K562 (cell line): Measurements from ENCODE around the gene CDK1.

Experiments
- CTCF ChIP-seq, 3 experiments: IDR thresholded peaks in 2 of 3; conservative IDR thresholded peaks in 1 of 3; 2 replicates each; pipeline ENCODE4 v1.5.1; 2011 to 2012; ENCODE audit warnings: low read length in 3 of 3, mild to moderate bottlenecking in 3 of 3, control low read depth in 2 of 3, improper control_type of control experiment in 1 of 3, inconsistent platforms in 1 of 3, low read depth in 1 of 3, mixed read lengths in 1 of 3, moderate library complexity in 1 of 3; ENCODE audit not compliant: insufficient read depth in 2 of 3
- E2F5 ChIP-seq: sonication (generic); formaldehyde crosslinking; IDR thresholded peaks from 2 replicates; pipeline ENCODE4 v1.8.0; 2022; ENCODE audit warnings: mild to moderate bottlenecking, missing genetic modification reagents
- ELF1 ChIP-seq: fragments of 200-800 bp; sonication (Bioruptor generic); IDR thresholded peaks from 2 replicates; pipeline ENCODE4 v1.6.1; 2016; ENCODE audit warnings: missing genetic modification characterization, missing compliant biosample characterization
- FOXP1 ChIP-seq: sonication (generic); formaldehyde crosslinking; IDR thresholded peaks from 2 replicates; pipeline ENCODE4 v1.8.0; 2022; ENCODE audit warnings: mild to moderate bottlenecking, missing genetic modification reagents
- MYNN ChIP-seq, 2 experiments: sonication (generic); formaldehyde crosslinking in 1 of 2; IDR thresholded peaks; 2 replicates each; pipeline versions ENCODE4 v1.5.0 to v1.6.1; 2016 to 2020; ENCODE audit warnings: antibody characterized with exemption in 1 of 2, missing genetic modification reagents in 1 of 2
- NKRF ChIP-seq: fragments of 450-650 bp; IDR thresholded peaks from 2 replicates; pipeline ENCODE4 v1.6.1; 2016; ENCODE audit warnings: borderline replicate concordance
- PRPF4 ChIP-seq: fragments of 200-400 bp; formaldehyde crosslinking; IDR thresholded peaks from one replicate; pipeline ENCODE4 v1.6.1; 2017; ENCODE audit warnings: low read length, low read depth, mild to moderate bottlenecking; ENCODE audit not compliant: insufficient read depth, poor library complexity, severe bottlenecking
- USF2 ChIP-seq: sonication (generic); formaldehyde crosslinking; IDR thresholded peaks from 2 replicates; pipeline ENCODE4 v1.5.0; 2020; ENCODE audit warnings: missing genetic modification reagents
- ZNF449 ChIP-seq: fragments of 250-450 bp; sonication (Bioruptor Pico); IDR thresholded peaks from 2 replicates; pipeline ENCODE4 v1.8.0; 2022; ENCODE audit warnings: moderate library complexity, mild to moderate bottlenecking, inconsistent platforms

- TF ChIP-seq CTCF (IDR thresholded peaks at IDR 0.05 in 2 of 3, conservative IDR thresholded peaks at IDR 0.05 in 1 of 3; ENCODE audit: insufficient read depth in 2 of 3, low read depth in 1 of 3, low read length in 3 of 3), result no peak
- TF ChIP-seq ZNF449 (CRISPR knock-in tag), result no peak
- no peak for TF ChIP-seq PRPF4
- no peak for TF ChIP-seq FOXP1 (CRISPR knock-in tag)
- TF ChIP-seq MYNN (IDR thresholded peaks at IDR 0.05), result no peak
- no peak for TF ChIP-seq MYNN (CRISPR knock-in tag; IDR thresholded peaks at IDR 0.05)
- TF ChIP-seq E2F5 (CRISPR knock-in tag), result no peak
- TF ChIP-seq ELF1, result no peak
- no peak for TF ChIP-seq USF2 (CRISPR knock-in tag)
- no peak for TF ChIP-seq NKRF
Observed at GRCh38 chr10:60798031-60798430, 19.8 kb downstream of the CDK1 start.
